Heart left ventricle (tissue), 13 donors: ENCODE results near the gene ERF.

Experiments
- CTCF ChIP-seq, 12 donors: fragments of 200-600 bp; sonication (generic) in 4 of 12; IDR thresholded peaks; one replicate each; pipeline versions ENCODE4 v1.5.0 to v1.8.0; 2018 to 2022; ENCODE audit warnings: antibody characterized with exemption in 12 of 12, mild to moderate bottlenecking in 5 of 12
- POLR2A ChIP-seq, 2 donors: fragments of 450-650 bp; IDR thresholded peaks; one replicate each; pipeline ENCODE4 v1.6.1; 2017; ENCODE audit warnings: antibody characterized with exemption in 2 of 2, mild to moderate bottlenecking in 2 of 2, moderate library complexity in 2 of 2
- donor health status: ischemic (EF 13 %, LVEDD 7.1; RV severe dilation, severe dysfunction).
- donor health status: DM: no; HTN: yes; CAD: no.
- donor health status: DM: no; HTN: no; CAD: no.
- donor health status: ischemic (EF 25% LVEDD 6.9; RV normal size, moderate dysfunction).
- donor health status: ischemic (EF 25% LVEDD 5.7; RV mildly dilated, moderate dysfunction).
- donor health status: ischemic (EF 35%, LVEDD 5.7; RV mildly dilated, moderate dysfunction).
- donor health status: nonischemic (EF 11% LVEDD 7.7; RV severe dilation, severe dysfunction).
- donor health status: DM: yes; HTN: yes; CAD: no.
- donor health status: PGD.
- donor health status: ischemic (EF 29% LVEDD 5.4; RV normal size, mild dysfunction).
- donor health status: nonischemic (EF 23%, LVEDD 6.1; RV moderate dilation, normal function).

- TF ChIP-seq CTCF (IDR thresholded peaks at IDR 0.05) (no peak), POLR2A (IDR thresholded peaks at IDR 0.05) (no peak)
Measured at GRCh38 chr19:42282819-42283187, 27.9 kb upstream of the ERF start.
